ENCODE data around the gene C2orf76. TPM values are rescaled to one million over a fixed set of nuclear protein-coding genes. Genes with fewer than 3 reads are reported as not detected.

C2orf76 gene
- total and polyA plus RNA-seq, 2 donors (not counting 1 experiment from before 2014, with no cell fraction given) = 6.9 to 13.6 TPM

Other genes starting within 250 kb of the C2orf76 start
- gene C1QL2, start 208.1 kb downstream of the C2orf76 start, total RNA-seq = not detected in 2 replicates
- gene C1QL2, start 208.1 kb downstream of the C2orf76 start, polyA plus RNA-seq = not detected in 2 replicates
- 1.1 TPM in 2 replicates for gene STEAP3, start 143.0 kb downstream of the C2orf76 start, total RNA-seq
- gene STEAP3, start 143.0 kb downstream of the C2orf76 start, polyA plus RNA-seq = 1.6 and 1.7 TPM in 2 replicates
- gene DBI, start 143 bp upstream of the C2orf76 start, total RNA-seq = 40.3 and 45.2 TPM in 2 replicates
- gene DBI, start 143 bp upstream of the C2orf76 start, polyA plus RNA-seq = 69.4 and 81.8 TPM in 2 replicates
- gene TMEM37, start 65.0 kb upstream of the C2orf76 start, total RNA-seq = not detected in 2 replicates
- not detected in 2 replicates for gene TMEM37, start 65.0 kb upstream of the C2orf76 start, polyA plus RNA-seq
- not detected in 2 replicates for gene SCTR, start 157.6 kb upstream of the C2orf76 start, total RNA-seq
- not detected in 2 replicates for gene SCTR, start 157.6 kb upstream of the C2orf76 start, polyA plus RNA-seq
- not detected in 2 replicates for gene CFAP221, start 177.6 kb upstream of the C2orf76 start, total RNA-seq
- not detected in 2 replicates for gene CFAP221, start 177.6 kb upstream of the C2orf76 start, polyA plus RNA-seq